ENCODE measurements around the gene CBR1.
"Not testable (repeated sequence)": the region's sequence is repeated elsewhere in the genome, so short reads cannot be mapped to it uniquely, and the experiment has no call there.

Gene CBR1

GRCh38 chr21:36052860-36053714, 16.7 kb upstream of the CBR1 start:
- no peak for DNase-seq

GRCh38 chr21:36053715-36054062, 16.1 kb upstream of the CBR1 start:
- DNase-seq: no peak

- DNase-seq: no peak
Measured at GRCh38 chr21:36055551-36055950, 14.3 kb upstream of the CBR1 start.

- no peak for DNase-seq
Measured at GRCh38 chr21:36059823-36060158, 10.0 kb upstream of the CBR1 start.

GRCh38 chr21:36060159-36060921, 9.5 kb upstream of the CBR1 start, which contains the start of gene SETD4:
Gene SETD4 (minus strand): TSS chr21:36060526. CDS start chr21:36058888, 1,638 bp downstream.
- DNase-seq: peak; percentile 61

GRCh38 chr21:36061445-36061844, 8.4 kb upstream of the CBR1 start:
- DNase-seq: no peak

GRCh38 chr21:36063375-36064084, 6.3 kb upstream of the CBR1 start:
- no peak for DNase-seq

GRCh38 chr21:36064085-36064460, 5.8 kb upstream of the CBR1 start:
- no peak for DNase-seq

GRCh38 chr21:36065497-36066036, 4.3 kb upstream of the CBR1 start:
- no peak for DNase-seq

GRCh38 chr21:36068748-36069398, 951 bp upstream of the CBR1 start:
- no peak for DNase-seq

- DNase-seq: no peak
Measured at GRCh38 chr21:36070999-36071398, 1.2 kb downstream of the CBR1 start.

- no peak for DNase-seq
Measured at GRCh38 chr21:36072453-36073162, 2.8 kb downstream of the CBR1 start.

GRCh38 chr21:36073181-36073580, 3.4 kb downstream of the CBR1 start:
- no peak for DNase-seq

GRCh38 chr21:36073911-36074310, 4.1 kb downstream of the CBR1 start:
- not testable (repeated sequence) for DNase-seq

GRCh38 chr21:36075171-36075570, 5.3 kb downstream of the CBR1 start:
- DNase-seq: no peak

GRCh38 chr21:36075953-36076352, 6.1 kb downstream of the CBR1 start:
- DNase-seq: no peak

GRCh38 chr21:36076878-36077655, 7.2 kb downstream of the CBR1 start:
- no peak for DNase-seq

- DNase-seq: no peak
Measured at GRCh38 chr21:36077758-36078157, 7.9 kb downstream of the CBR1 start.

GRCh38 chr21:36079010-36079649, 9.3 kb downstream of the CBR1 start:
- DNase-seq: no peak

- DNase-seq: no peak
Measured at GRCh38 chr21:36079671-36080070, 9.8 kb downstream of the CBR1 start.

GRCh38 chr21:36080386-36080785, 10.6 kb downstream of the CBR1 start:
- no peak for DNase-seq
